A549 (cell line): Measurements from ENCODE around the gene PNKP. TPM values are rescaled to one million over a fixed set of nuclear protein-coding genes. Genes with fewer than 3 reads are reported as not detected.

ENCODE experiments used
- ATAC-seq, 2 experiments: fragments of 200-7000 bp in 1 of 2; fragments of >200 bp in 1 of 2; cut with Nextera tagmentation in 1 of 2; cut with Tn5 transposase in 1 of 2; 3 replicates each; pipeline versions ENCODE4 v1.8.0 to v1.9.1; 2018 to 2020; ENCODE audit warnings: mild to moderate bottlenecking in 1 of 2, moderate library complexity in 1 of 2
- CTCF ChIA-PET: fragments of 300-600 bp; sonication (Branson Sonifier 250); formaldehyde crosslinking; extraction: SDS; loops from one replicate; lab custom pipeline; 2021; ENCODE audit warnings: antibody characterized with exemption, inconsistent platforms; lab: Yijun Ruan, JAX
- POLR2A ChIA-PET: fragments of 350-600 bp; formaldehyde crosslinking; extraction: SDS; loops from one replicate; lab custom pipeline; 2021; ENCODE audit warnings: antibody characterized with exemption, inconsistent platforms; lab: Yijun Ruan, JAX
- DNase-seq, 2 experiments: peaks; one replicate each; pipeline versions ENCODE4 v3.0.0 to v3.0.0-alpha.2; 2011 to 2016; ENCODE audit warnings: low read depth in 1 of 2, low spot score in 1 of 2
- FAIRE-seq: peaks from 2 replicates; lab custom pipeline; 2011; peaks lifted over from hg19 to GRCh38; lab: Jason Lieb, UNC
- H3K27ac ChIP-seq, 2 experiments: fragments of >200 bp; sonication (Bioruptor Twin); formaldehyde crosslinking; 3 replicates each; pipeline ENCODE4 v1.5.1; 2016 to 2017
- H3K4me1 ChIP-seq: fragments of >200 bp; sonication (Bioruptor Twin); formaldehyde crosslinking; 3 replicates; pipeline ENCODE4 v1.6.1; 2016
- H3K4me2 ChIP-seq: fragments of >200 bp; sonication (Bioruptor Twin); formaldehyde crosslinking; 3 replicates; pipeline ENCODE4 v1.6.1; 2016
- H3K4me3 ChIP-seq: fragments of >200 bp; sonication (Bioruptor Twin); formaldehyde crosslinking; 3 replicates; pipeline ENCODE4 v1.5.1; 2016
- H3K9me3 ChIP-seq: fragments of >200 bp; sonication (Bioruptor Twin); formaldehyde crosslinking; 3 replicates; pipeline ENCODE4 v1.6.1; 2016
- ATOH8 ChIP-seq: fragments of 250-450 bp; sonication (Bioruptor Pico); IDR thresholded peaks from 2 replicates; pipeline ENCODE4 v1.5.0; 2020; ENCODE audit warnings: low read depth, mild to moderate bottlenecking, moderate library complexity
- BHLHE40 ChIP-seq: IDR thresholded peaks from 2 replicates; pipeline ENCODE4 v1.6.1; 2012; ENCODE audit warnings: low read depth, low read length, inconsistent platforms
- CEBPB ChIP-seq, 2 experiments: fragments of >200 bp in 1 of 2; sonication (Bioruptor Twin) in 1 of 2; formaldehyde crosslinking in 1 of 2; IDR thresholded peaks; 2 replicates each; pipeline ENCODE4 v1.6.1; 2012 to 2016
- CHD2 ChIP-seq: fragments of 150-350 bp; IDR thresholded peaks from 2 replicates; pipeline ENCODE4 v1.6.1; 2014; ENCODE audit warnings: low read length; ENCODE audit not compliant: partially characterized antibody
- ESRRA ChIP-seq: fragments of 150-350 bp; IDR thresholded peaks from 2 replicates; pipeline ENCODE4 v1.6.1; 2014; ENCODE audit warnings: mild to moderate bottlenecking, low read length, borderline replicate concordance
- FOXS1 ChIP-seq: fragments of 250-450 bp; sonication (Bioruptor Pico); IDR thresholded peaks from 2 replicates; pipeline ENCODE4 v1.5.0; 2020; ENCODE audit warnings: mild to moderate bottlenecking, moderate library complexity
- GATA3 ChIP-seq: IDR thresholded peaks from 2 replicates; pipeline ENCODE4 v1.6.1; 2012; ENCODE audit warnings: borderline replicate concordance
- HMGXB4 ChIP-seq: fragments of 250-450 bp; sonication (Bioruptor Pico); IDR thresholded peaks from 2 replicates; pipeline ENCODE4 v1.5.0; 2021; ENCODE audit warnings: mild to moderate bottlenecking, moderate library complexity, borderline replicate concordance
- HOXA7 ChIP-seq: fragments of 250-450 bp; sonication (Bioruptor Pico); IDR thresholded peaks from 2 replicates; pipeline ENCODE4 v1.5.0; 2020; ENCODE audit warnings: mild to moderate bottlenecking, moderate library complexity
- KDM1A ChIP-seq: fragments of 200-600 bp; sonication (generic); IDR thresholded peaks from 2 replicates; pipeline ENCODE4 v1.6.1; 2016; ENCODE audit warnings: low read depth, mild to moderate bottlenecking
- MAFK ChIP-seq: fragments of 450-650 bp; IDR thresholded peaks from 2 replicates; pipeline ENCODE4 v1.6.1; 2014; ENCODE audit not compliant: partially characterized antibody
- NFE2L2 ChIP-seq: fragments of 150-350 bp; conservative IDR thresholded peaks from 2 replicates; pipeline ENCODE4 v1.6.1; 2014; ENCODE audit warnings: low read length
- REST ChIP-seq: fragments of 200-600 bp; sonication (generic); IDR thresholded peaks from 2 replicates; pipeline ENCODE4 v1.6.1; 2016; ENCODE audit warnings: antibody characterized with exemption, mild to moderate bottlenecking, moderate library complexity
- ZFP36 ChIP-seq: fragments of 450-650 bp; IDR thresholded peaks from 2 replicates; pipeline ENCODE4 v1.6.1; 2014; ENCODE audit warnings: borderline replicate concordance; ENCODE audit not compliant: partially characterized antibody
- ZNF302 ChIP-seq: fragments of 250-450 bp; sonication (Bioruptor Pico); IDR thresholded peaks from 2 replicates; pipeline ENCODE4 v1.9.0; 2021; ENCODE audit warnings: inconsistent platforms, mild to moderate bottlenecking, moderate library complexity
- WGBS: methylation state at CpG from one replicate; pipeline ENCODE4 v1.1.6; 2017; ENCODE audit errors: missing lambda C conversion rate; 5-methylcytosine and 5-hydroxymethylcytosine counted together
- polyA plus RNA-seq, 4 experiments: library from polyadenylated mRNA; depleted of rRNA in 3 of 4; stranded (reverse); fragments of >200 nt; fragmentation: RNase III in 1 of 4; extraction: RNeasy Plus Mini Kit Qiagen cat#74134 plus additional on column Dnase treatment in 1 of 4; gene quantifications; 2 replicates in 3 of 4; 3 replicates in 1 of 4; pipeline ENCODE4 v1.2.3, GENCODE V29; 2011 to 2017

The PNKP gene
- polyA plus RNA-seq, 2 of the 4 experiments (the other 2 are of a cell fraction): 23.3 to 71.2 TPM

GRCh38 chr19:49906879-49907564 is 39.6 kb upstream of the PNKP start:
- H3K4me2 ChIP-seq: no peak overlapping the region
- no peak for DNase-seq
- POLR2A ChIA-PET: interaction anchor here (0.6 kb wide), 1 partner anchor 21 kb away, joined by 3 read pairs; no protein-coding TSS in a partner anchor
- no peak for FAIRE-seq
- ATAC-seq: no peak; a peak in 1 of 6 replicates
- no peak overlapping the region for H3K4me3 ChIP-seq
- WGBS: 96% methylated on average over 16 of the region's 16 CpGs
- H3K27ac ChIP-seq: no peak overlapping the region
- H3K4me1 ChIP-seq: no peaks in the 10 kb centered on the region
- TF ChIP-seq ZFP36 (peak; percentile 27), CEBPB (IDR thresholded peaks at IDR 0.05) (no peak), KDM1A (no peak), BHLHE40 (no peak), CHD2 (no peak), MAFK (no peak)
- CTCF ChIA-PET: interaction anchor here (1.0 to 1.9 kb wide), 4 partner anchors 13 to 77 kb away, joined by 3 to 13 read pairs (median 5); no protein-coding TSS in a partner anchor
- no peaks in the 10 kb centered on the region for H3K9me3 ChIP-seq

GRCh38 chr19:49904136-49904535 is 36.8 kb upstream of the PNKP start:
- Histone ChIP-seq H3K4me1 (no peaks in the 10 kb centered on the region), H3K27ac (no peak overlapping the region), H3K4me2 (no peak overlapping the region), H3K4me3 (no peak overlapping the region), H3K9me3 (no peaks in the 10 kb centered on the region)
- FAIRE-seq (no peak), DNase-seq (no peak), ATAC-seq (no peak)
- no peak for TF ChIP-seq BHLHE40
- no peak for TF ChIP-seq HMGXB4 (CRISPR knock-in tag)
- TF ChIP-seq ESRRA: no peak
- TF ChIP-seq ZNF302 (CRISPR knock-in tag): no peak
- no peak for TF ChIP-seq REST
- no peak for TF ChIP-seq GATA3
- TF ChIP-seq FOXS1 (CRISPR knock-in tag): no peak
- no peak for TF ChIP-seq HOXA7 (CRISPR knock-in tag)
- TF ChIP-seq ATOH8 (CRISPR knock-in tag): no peak
- no peak for TF ChIP-seq NFE2L2
- CTCF ChIA-PET: interaction anchor here (0.7 to 1.3 kb wide), 2 partner anchors 12 kb away, joined by 3 to 4 read pairs; no protein-coding TSS in a partner anchor
- POLR2A ChIA-PET: no interaction called here
- 92% methylated on average over 6 of the region's 6 CpGs for WGBS
